NCI-H460 (cell line): Measurements from ENCODE around the gene ITFG2. TPM values are rescaled to one million over a fixed set of nuclear protein-coding genes. Genes with fewer than 3 reads are reported as not detected.

Experiments used
- DNase-seq: peaks from one replicate; pipeline ENCODE4 v3.0.0-alpha.2; 2016; ENCODE audit warnings: low read depth; ENCODE audit errors: extremely low read depth
- total RNA-seq: library from RNA; depleted of rRNA; stranded (reverse); fragments of >200 nt; shearing (Covaris generic); gene quantifications from 2 replicates; pipeline ENCODE4 v1.2.3, GENCODE V29; 2014

ITFG2 gene
- total RNA-seq, 1 experiment from 2014 or later, result 8.7 TPM

DNA sequence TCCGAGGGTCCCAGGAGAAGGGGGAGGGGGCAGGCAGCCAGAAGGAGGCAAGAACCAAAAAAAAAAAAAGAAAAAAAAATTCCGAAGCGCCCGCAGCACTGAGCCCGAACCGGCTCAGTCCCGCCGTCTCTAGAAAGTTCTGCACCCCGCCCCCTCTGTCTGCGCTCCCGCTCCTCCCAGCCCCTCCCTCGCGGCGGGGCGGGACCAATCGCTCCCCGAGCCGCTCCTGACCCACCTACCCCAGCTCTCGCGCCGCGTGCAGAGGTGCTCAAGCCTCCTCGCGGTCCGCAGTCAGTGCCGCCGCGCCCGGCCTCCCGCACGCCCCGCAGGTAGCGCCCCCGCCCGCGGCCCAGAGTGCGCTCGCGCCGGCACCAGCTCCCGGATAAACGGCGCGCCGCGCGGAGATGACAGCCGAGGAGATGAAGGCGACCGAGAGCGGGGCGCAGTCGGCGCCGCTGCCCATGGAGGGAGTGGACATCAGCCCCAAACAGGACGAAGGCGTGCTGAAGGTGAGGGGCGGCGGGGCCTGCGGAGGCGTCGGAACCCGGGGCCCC, 17.7 kb upstream of the ITFG2 start, which contains the start of gene FKBP4:
Gene FKBP4, plus strand, starts transcription at position 235 of the 554 bp plus-strand sequence. Its CDS starts 170 bp downstream, at position 405.
- DNase-seq, result peak; percentile 57

DNA sequence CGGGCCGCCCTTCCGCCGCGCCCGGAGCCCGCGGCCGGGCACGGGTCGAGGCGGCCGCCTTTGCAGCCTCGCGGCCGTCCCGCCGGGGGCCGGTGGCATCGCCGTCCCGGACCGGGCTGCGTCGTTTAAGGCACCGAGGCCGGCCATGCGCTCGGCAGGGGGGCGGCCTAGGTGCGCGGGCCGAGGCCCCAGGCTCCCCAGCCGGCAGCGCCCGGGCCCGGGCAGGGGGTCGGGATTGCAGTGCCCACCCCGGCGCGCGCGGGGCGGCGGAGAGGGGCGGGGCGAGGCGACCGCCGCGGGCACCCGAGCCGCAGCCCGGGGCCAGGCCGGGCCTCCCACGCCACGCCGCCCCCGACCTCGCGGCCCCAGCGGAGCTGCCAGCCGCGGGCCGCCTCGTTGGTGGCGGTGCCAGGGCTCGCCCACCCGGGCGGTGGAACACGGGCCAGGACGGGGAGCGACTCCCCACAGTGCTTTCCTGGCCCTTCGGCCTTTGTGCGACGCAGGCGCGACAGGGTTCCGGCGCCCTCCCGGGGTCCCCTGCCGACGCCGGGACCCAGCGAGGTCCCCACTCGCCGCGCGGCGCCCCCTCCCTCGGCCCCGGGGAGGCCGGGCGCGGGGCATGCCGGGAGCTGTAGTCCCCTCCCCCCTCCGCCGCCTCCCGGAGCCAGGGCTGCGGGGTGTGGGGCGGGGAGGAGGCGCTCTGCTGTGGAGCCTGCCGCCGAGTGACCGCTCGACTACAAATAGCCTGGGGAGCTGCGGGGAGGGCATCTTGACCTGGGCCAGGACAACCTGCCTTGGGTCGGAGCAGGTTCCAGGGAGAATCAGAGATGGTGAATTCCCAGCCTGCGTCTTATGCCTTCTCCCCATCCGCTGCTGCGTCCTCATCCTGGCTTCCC, 16.9 kb upstream of the ITFG2 start:
- DNase-seq, result peak; percentile 43

DNA sequence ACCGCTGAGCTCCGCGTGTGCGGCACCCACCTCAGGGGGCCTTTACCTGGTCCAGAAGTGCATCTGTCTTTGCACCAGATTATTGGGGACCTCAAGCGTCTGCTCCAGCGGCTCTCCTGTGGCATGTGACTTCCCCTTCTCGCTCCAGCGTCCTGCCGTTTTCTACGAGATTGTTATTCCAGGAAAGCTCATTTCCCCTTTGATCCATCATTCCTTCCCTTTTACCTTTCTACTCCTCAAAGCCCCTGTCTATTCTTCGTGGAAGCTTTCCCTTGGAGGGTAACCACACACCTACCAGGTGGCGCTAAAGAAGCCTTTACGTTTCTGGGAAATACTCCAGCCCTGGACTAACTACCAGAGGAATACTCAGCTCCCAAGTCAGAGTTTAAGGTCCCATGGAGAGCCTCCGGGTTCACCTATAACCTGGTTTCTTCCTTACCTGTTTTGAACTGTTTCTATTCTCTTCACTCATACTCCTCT, 16.2 kb upstream of the ITFG2 start:
- no peak for DNase-seq

GRCh38 chr12:2797721-2798418, 14.6 kb upstream of the ITFG2 start:
- DNase-seq, result no peak

- DNase-seq, result no peak
Measured at GRCh38 chr12:2800046-2800570, 12.4 kb upstream of the ITFG2 start.

- DNase-seq, result no peak
Measured at GRCh38 chr12:2801044-2801783, 11.3 kb upstream of the ITFG2 start.

GRCh38 chr12:2803635-2804392, 8.7 kb upstream of the ITFG2 start:
- DNase-seq, result no peak

GRCh38 chr12:2804393-2805142, 7.9 kb upstream of the ITFG2 start:
- DNase-seq, result no peak

DNA sequence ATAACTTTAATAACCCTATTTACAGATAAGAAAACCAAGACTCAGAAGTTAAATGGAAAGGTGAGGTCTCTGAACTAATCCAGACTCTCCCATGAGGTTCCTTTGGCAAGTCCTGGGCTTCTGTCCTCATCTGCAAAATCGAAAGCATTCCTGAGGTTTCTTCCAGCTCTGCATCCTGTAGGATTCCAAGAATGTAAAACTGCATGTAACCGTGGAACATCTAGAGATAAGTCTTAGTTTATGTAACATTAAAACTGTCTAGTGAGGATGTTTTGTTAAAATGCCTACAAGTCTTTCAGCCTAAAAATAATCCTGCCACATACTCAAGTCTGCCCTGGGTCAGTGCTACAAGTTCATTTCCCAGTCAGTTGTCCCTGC, 7.3 kb upstream of the ITFG2 start:
- DNase-seq, result no peak

GRCh38 chr12:2806700-2807099, 5.8 kb upstream of the ITFG2 start:
- DNase-seq, result no peak

GRCh38 chr12:2811801-2812200, 667 bp upstream of the ITFG2 start:
- no peak for DNase-seq

GRCh38 chr12:2813214-2814185, 1.0 kb downstream of the ITFG2 start:
- DNase-seq, result peak; percentile 55

DNA sequence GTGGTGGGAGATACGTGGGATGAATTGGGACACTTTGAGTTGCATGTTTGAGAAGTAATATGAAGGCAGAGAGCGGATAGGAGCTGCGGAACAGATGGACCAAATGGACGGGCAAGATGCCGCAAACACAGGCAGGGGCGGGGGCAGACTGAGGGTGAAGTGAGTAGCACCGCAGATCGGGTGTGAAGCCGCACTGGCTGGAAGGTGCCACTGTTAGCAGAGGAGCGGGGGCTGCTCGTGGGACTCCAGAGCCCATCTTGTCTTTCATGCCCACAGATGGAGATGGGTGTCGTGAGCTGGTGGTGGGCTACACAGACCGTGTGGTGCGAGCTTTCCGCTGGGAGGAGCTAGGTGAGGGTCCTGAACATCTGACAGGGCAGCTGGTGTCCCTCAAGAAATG, 7.3 kb downstream of the ITFG2 start:
- no peak for DNase-seq

GRCh38 chr12:2820432-2820831, 8.0 kb downstream of the ITFG2 start:
- DNase-seq, result no peak

DNA sequence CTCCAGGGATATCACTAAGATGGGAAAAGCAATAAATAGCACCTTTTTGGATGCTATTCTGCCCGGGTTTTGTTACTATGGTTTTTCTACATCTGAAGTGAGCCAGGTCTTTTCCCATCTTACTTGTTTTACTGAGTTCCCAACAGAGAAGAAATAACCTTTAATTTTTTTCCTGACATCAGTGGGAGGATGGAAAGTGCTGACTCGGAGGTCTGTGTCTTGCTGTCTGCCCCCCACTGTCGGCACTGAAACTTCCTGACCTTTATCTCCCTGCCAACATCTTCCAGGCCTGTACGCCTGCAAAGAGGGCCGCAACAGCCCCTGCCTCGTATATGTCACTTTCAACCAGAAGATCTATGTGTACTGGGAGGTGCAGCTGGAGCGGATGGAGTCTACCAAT, 11.0 kb downstream of the ITFG2 start:
- no peak for DNase-seq

DNA sequence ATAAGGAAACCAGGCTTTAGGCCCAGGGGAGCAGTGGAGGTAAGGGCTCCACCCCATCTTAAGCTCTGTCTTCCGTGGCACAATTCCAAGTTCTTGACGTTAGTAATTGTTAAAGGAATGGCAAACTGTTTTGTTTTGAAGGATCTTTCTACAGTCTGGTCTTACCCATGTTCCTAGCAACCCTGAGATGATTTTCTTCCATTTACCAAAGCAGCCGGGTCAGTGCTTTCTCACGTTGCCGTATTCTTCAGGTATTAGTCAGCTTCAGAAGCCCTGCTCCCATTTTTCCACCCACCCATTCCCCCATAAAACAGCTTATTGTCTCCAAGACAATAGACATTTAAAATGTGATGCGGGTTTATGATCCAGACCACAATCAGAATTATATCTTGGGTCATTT, 12.1 kb downstream of the ITFG2 start:
- DNase-seq, result no peak

- DNase-seq, result no peak
Measured at GRCh38 chr12:2825132-2825531, 12.7 kb downstream of the ITFG2 start.

GRCh38 chr12:2826036-2826435, 13.6 kb downstream of the ITFG2 start:
- no peak for DNase-seq
